ENCODE results near the gene CRTC2. TPM values are rescaled to one million over a fixed set of nuclear protein-coding genes. Genes with fewer than 3 reads are reported as not detected.

Gene CRTC2
- total and polyA plus RNA-seq, 2 of the 4 experiments (the other 2 are of a cell fraction): 2.7 to 20.1 TPM

DNA sequence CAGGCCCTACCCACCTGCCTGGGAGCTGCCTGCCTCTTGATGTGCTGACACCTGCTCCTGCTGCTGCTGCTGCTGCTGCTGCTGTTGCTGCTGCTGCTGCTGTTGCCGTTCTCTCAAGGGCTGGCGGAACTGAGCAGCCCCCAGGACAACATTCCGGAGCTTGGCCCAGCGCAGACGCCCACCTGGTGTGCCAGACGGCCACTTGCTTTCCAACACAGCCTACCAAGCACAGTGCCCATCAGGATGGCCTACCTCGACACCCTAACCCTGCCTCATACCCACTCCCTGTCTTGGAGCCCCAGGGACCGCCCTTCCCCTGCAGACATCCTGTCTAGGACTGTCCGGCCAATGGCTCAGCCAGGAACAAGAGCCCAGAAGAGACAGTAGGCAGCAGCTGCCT is 23.7 kb downstream of the CRTC2 start:
- H2AK9ac ChIP-seq (replicated peaks; ENCODE audit: low read depth, low read length, poor library complexity): no peak overlapping the region
- H4K5ac ChIP-seq (ENCODE audit: low read depth, low read length): no peak overlapping the region
- WGBS, 2 experiments (ENCODE audit: extremely low coverage in 2 of 2, insufficient read length in 1 of 2): 92% methylated on average over 7 of the region's 9 CpGs; no CpG with 5 or more reads in 1 of the 2 experiments
- H3K56ac ChIP-seq (ENCODE audit: extremely low read depth, insufficient read depth, low read length): no peak overlapping the region
- H3K9ac ChIP-seq (ENCODE audit: low read depth, low read length): no peak overlapping the region
- peaks cover 0 to 5% of the 10 kb centered on the region in 2 experiments; a peak in 2 of 4 replicates for H3K79me1 ChIP-seq (ENCODE audit: low read depth in 1 of 2, low read length in 2 of 2)
- H2BK5ac ChIP-seq (ENCODE audit: low read depth, low read length, poor library complexity, severe bottlenecking): no peak overlapping the region
- no peak overlapping the region for H2BK20ac ChIP-seq (ENCODE audit: low read depth, low read length)
- no peak overlapping the region for H3K4me2 ChIP-seq (ENCODE audit: low read depth, low read length)
- no peaks in the 10 kb centered on the region for H4K20me1 ChIP-seq (ENCODE audit: insufficient read depth, low read length)
- ChIA-PET CTCF (no interaction called here), POLR2A (ENCODE audit: unreplicated experiment) (interaction anchor here (0.6 kb wide), 1 partner anchor 151 kb away, joined by 3 read pairs; no protein-coding TSS in a partner anchor)
- no peak overlapping the region for H3K27ac ChIP-seq (ENCODE audit: insufficient read depth, low read length)
- ATAC-seq (ENCODE audit: low read depth): no peak
- no peak overlapping the region for H3K4ac ChIP-seq (ENCODE audit: low read depth, low read length)
- H3K9me1 ChIP-seq (ENCODE audit: insufficient read depth, low read length): peaks cover 3% of the 10 kb centered on the region; the same call in 1 of the 2 replicates
- DNase-seq: no peak
- no peak overlapping the region for H3K14ac ChIP-seq (replicated peaks; ENCODE audit: low read depth, low read length)
- no peak overlapping the region for H4K91ac ChIP-seq (ENCODE audit: insufficient read depth, low read depth, low read length)
- intact Hi-C loops (cut with micrococcal nuclease): no loop called here
- peak overlapping the region; percentile 14 for H2AFZ ChIP-seq (replicated peaks; ENCODE audit: low read length, poor library complexity)
- in situ Hi-C loops (cut with MboI; ENCODE audit: low sequenced_read_pairs): no loop called here
- TF ChIP-seq CTCF (conservative IDR thresholded peaks at IDR 0.05; ENCODE audit: low read depth, low read length) (no peak), RAD21 (IDR thresholded peaks at IDR 0.05; ENCODE audit: low read length) (no peak), ELK1 (IDR thresholded peaks at IDR 0.05; ENCODE audit: borderline replicate concordance, low read depth, low read length) (no peak), BHLHE40 (IDR thresholded peaks at IDR 0.05; ENCODE audit: low read depth, low read length) (no peak), POLR2A (IDR thresholded peaks at IDR 0.05; ENCODE audit: low read depth, low read length) (no peak), CEBPB (IDR thresholded peaks at IDR 0.05; ENCODE audit: low read depth, low read length) (no peak), RCOR1 (IDR thresholded peaks at IDR 0.05; ENCODE audit: insufficient replicate concordance, low read length) (no peak), RFX5 (IDR thresholded peaks at IDR 0.05; ENCODE audit: low read depth, low read length) (no peak), CHD1 (IDR thresholded peaks at IDR 0.05; ENCODE audit: low read depth, low read length) (no peak), SMC3 (IDR thresholded peaks at IDR 0.05; ENCODE audit: low read depth, low read length) (no peak), MXI1 (IDR thresholded peaks at IDR 0.05; ENCODE audit: borderline replicate concordance, low read depth, low read length) (no peak), FOS (IDR thresholded peaks at IDR 0.05; ENCODE audit: low read depth, low read length) (no peak), MAFK (IDR thresholded peaks at IDR 0.05; ENCODE audit: low read depth, low read length) (no peak), NFE2L2 (IDR thresholded peaks at IDR 0.05; ENCODE audit: low read depth, low read length) (no peak), MAZ (IDR thresholded peaks at IDR 0.05; ENCODE audit: borderline replicate concordance, low read depth, low read length) (no peak)
- no peak overlapping the region for H3K23ac ChIP-seq (ENCODE audit: low read depth, low read length)
- no peak overlapping the region for H3K4me3 ChIP-seq (ENCODE audit: insufficient read depth, low read depth, low read length)
- H4K8ac ChIP-seq (ENCODE audit: low read depth in 2 of 2, low read length in 2 of 2): no peak overlapping the region
- no peaks in the 10 kb centered on the region for H3K27me3 ChIP-seq (ENCODE audit: control insufficient read depth, insufficient read depth, low read length)
- no peak overlapping the region for H3K18ac ChIP-seq (ENCODE audit: low read depth, low read length)
- H3K4me1 ChIP-seq (ENCODE audit: control insufficient read depth, insufficient read depth, low read length): no peaks in the 10 kb centered on the region
- no peak overlapping the region for H2BK15ac ChIP-seq (ENCODE audit: low read depth, low read length)
- H3K9me3 ChIP-seq (ENCODE audit: control insufficient read depth, insufficient read depth, low read length): no peaks in the 10 kb centered on the region
- dilution Hi-C loops (cut with HindIII; ENCODE audit: low sequenced_read_pairs, unreplicated experiment): no loop called here
- no peak overlapping the region for H2BK120ac ChIP-seq (ENCODE audit: low read depth, low read length)
- peaks cover 74% of the 10 kb centered on the region for H3K36me3 ChIP-seq (ENCODE audit: control insufficient read depth, insufficient read depth, low read length)
- no TSS peak for BruUV-seq (replicated peaks)
- H2AK5ac ChIP-seq (ENCODE audit: low read depth, low read length): no peak overlapping the region

All from IMR-90 (cell line).